Nephron (organoid): ENCODE data around the gene SLC6A20.
A peak's percentile ranks its signal among the peaks of the same experiment; 100 is the strongest.

ENCODE experiments used
- H3K27ac Mint-ChIP-seq, 3 experiments: 2 replicates each; pipeline ENCODE4 v1.8.0; 2020; ENCODE audit warnings: mixed read lengths in 3 of 3, mild to moderate bottlenecking in 2 of 3, moderate library complexity in 1 of 3
- H3K27me3 Mint-ChIP-seq: 2 replicates; pipeline ENCODE4 v1.8.0; 2021; ENCODE audit warnings: low read depth, mild to moderate bottlenecking, moderate library complexity, mixed read lengths
- H3K36me3 Mint-ChIP-seq: 2 replicates; pipeline ENCODE4 v1.8.0; 2020; ENCODE audit warnings: low read depth, mixed read lengths
- H3K4me1 Mint-ChIP-seq: 2 replicates; pipeline ENCODE4 v1.8.0; 2020; ENCODE audit warnings: mixed read lengths
- H3K4me3 Mint-ChIP-seq, 3 experiments: 2 replicates each; pipeline ENCODE4 v1.8.0; 2020; ENCODE audit warnings: mild to moderate bottlenecking in 3 of 3, mixed read lengths in 3 of 3, moderate library complexity in 2 of 3
- H3K9me3 Mint-ChIP-seq: 2 replicates; pipeline ENCODE4 v1.8.0; 2020; ENCODE audit warnings: mixed read lengths
- TF ChIP-seq, protein P1 (sequence below), 3 experiments: fragments of 200-600 bp; sonication (generic); IDR thresholded peaks; one replicate each; pipeline ENCODE4 v1.5.0; 2021; ENCODE audit warnings: antibody characterized with exemption in 3 of 3; ENCODE audit not compliant: unreplicated experiment in 3 of 3

The SLC6A20 gene, protein sequence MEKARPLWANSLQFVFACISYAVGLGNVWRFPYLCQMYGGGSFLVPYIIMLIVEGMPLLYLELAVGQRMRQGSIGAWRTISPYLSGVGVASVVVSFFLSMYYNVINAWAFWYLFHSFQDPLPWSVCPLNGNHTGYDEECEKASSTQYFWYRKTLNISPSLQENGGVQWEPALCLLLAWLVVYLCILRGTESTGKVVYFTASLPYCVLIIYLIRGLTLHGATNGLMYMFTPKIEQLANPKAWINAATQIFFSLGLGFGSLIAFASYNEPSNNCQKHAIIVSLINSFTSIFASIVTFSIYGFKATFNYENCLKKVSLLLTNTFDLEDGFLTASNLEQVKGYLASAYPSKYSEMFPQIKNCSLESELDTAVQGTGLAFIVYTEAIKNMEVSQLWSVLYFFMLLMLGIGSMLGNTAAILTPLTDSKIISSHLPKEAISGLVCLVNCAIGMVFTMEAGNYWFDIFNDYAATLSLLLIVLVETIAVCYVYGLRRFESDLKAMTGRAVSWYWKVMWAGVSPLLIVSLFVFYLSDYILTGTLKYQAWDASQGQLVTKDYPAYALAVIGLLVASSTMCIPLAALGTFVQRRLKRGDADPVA

DNA sequence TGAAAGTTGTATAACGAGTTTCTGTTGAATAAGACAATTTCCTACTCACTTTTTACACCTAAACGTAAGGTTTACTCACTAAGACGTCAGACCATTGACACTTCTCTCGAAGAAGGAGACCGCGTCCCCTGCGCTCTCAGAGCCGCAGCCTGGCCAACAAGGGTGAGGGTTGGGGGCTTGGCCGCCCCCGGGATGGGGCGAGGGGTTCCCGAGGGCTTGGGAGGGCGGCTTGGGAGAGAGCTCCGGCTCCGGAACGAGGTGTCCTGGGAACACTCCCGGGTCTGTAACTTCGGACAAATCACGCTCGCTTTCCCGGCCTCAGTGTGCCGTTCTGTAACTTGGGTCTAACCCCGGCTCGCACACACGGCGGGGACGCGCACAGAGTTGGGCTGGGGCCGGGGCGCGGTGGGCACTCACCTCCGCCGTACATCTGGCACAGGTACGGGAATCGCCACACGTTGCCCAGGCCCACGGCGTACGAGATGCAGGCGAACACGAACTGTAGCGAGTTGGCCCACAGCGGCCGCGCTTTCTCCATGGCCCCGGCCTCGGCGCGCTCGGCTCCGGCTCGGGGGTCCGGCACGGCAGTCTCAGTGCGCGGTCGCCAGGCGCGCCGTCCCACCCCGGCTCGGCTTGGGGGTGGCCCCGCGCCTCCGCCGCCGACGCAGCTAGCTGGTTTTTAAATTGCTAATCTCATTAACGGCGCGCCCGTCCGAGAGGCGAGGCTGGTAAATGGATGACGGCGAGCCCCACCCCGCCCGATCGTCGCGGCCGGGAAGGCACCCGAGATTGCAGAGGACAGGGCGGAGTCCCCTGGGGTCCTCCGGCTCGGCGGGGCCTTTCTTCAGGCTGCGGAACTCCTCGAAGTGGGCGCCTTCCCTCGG is at the start of gene SLC6A20:
Gene SLC6A20 (minus strand): TSS at position 655 of the 884 bp plus-strand sequence. CDS start 117 bp downstream, at position 538.
- TF ChIP-seq, protein P1, sequence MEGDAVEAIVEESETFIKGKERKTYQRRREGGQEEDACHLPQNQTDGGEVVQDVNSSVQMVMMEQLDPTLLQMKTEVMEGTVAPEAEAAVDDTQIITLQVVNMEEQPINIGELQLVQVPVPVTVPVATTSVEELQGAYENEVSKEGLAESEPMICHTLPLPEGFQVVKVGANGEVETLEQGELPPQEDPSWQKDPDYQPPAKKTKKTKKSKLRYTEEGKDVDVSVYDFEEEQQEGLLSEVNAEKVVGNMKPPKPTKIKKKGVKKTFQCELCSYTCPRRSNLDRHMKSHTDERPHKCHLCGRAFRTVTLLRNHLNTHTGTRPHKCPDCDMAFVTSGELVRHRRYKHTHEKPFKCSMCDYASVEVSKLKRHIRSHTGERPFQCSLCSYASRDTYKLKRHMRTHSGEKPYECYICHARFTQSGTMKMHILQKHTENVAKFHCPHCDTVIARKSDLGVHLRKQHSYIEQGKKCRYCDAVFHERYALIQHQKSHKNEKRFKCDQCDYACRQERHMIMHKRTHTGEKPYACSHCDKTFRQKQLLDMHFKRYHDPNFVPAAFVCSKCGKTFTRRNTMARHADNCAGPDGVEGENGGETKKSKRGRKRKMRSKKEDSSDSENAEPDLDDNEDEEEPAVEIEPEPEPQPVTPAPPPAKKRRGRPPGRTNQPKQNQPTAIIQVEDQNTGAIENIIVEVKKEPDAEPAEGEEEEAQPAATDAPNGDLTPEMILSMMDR (IDR thresholded peaks at IDR 0.05; ENCODE audit: unreplicated experiment in 3 of 3): no peak
- H3K27me3 Mint-ChIP-seq: peaks cover 93% of the 10 kb centered on the region
- no peaks in the 10 kb centered on the region for H3K9me3 Mint-ChIP-seq
- H3K4me3 Mint-ChIP-seq: peak within 1 kb of the TSS; percentile 69 to 82 (median 75)
- H3K36me3 Mint-ChIP-seq: no peaks in the 10 kb centered on the region
- peaks cover 5% of the 10 kb centered on the region for H3K4me1 Mint-ChIP-seq
- no peak within 1 kb of the TSS for H3K27ac Mint-ChIP-seq

DNA sequence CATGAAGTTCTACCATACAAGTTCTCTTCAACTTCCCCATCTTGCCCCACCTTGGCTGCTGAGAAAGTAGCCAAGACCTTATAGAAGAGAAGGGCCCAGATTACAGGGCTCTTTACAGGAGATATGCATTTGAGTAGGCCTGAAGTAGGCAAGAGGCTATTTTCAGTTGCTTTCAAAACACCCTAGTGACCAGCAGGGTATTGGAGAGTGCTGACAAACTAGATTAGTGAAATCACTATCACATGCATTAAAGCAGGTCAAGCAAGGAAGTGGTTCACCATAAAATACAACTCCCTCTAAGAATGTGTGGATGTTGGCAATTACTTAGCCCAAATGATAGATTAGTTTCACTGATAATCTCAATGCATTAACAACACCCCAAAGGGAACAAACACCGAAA is 48.3 kb upstream of the SLC6A20 start:
- no peak overlapping the region for H3K4me3 Mint-ChIP-seq
- H3K27me3 Mint-ChIP-seq: peaks cover 45% of the 10 kb centered on the region
- H3K36me3 Mint-ChIP-seq: no peaks in the 10 kb centered on the region
- TF ChIP-seq, protein P1 (IDR thresholded peaks at IDR 0.05; ENCODE audit: unreplicated experiment in 3 of 3): no peak
- no peak overlapping the region for H3K27ac Mint-ChIP-seq
- no peaks in the 10 kb centered on the region for H3K9me3 Mint-ChIP-seq
- H3K4me1 Mint-ChIP-seq: peaks cover 9% of the 10 kb centered on the region

GRCh38 chr3:45842851-45843625 is 46.7 kb upstream of the SLC6A20 start:
- Mint-ChIP-seq H3K4me1 (peaks cover 9% of the 10 kb centered on the region), H3K4me3 (peak overlapping the region; percentile 96 to 97 (median 96)), H3K27me3 (peaks cover 33% of the 10 kb centered on the region), H3K9me3 (no peaks in the 10 kb centered on the region), H3K36me3 (no peaks in the 10 kb centered on the region), H3K27ac (no peak overlapping the region)
- TF ChIP-seq, protein P1 (IDR thresholded peaks at IDR 0.05; ENCODE audit: unreplicated experiment in 3 of 3): no peak

DNA sequence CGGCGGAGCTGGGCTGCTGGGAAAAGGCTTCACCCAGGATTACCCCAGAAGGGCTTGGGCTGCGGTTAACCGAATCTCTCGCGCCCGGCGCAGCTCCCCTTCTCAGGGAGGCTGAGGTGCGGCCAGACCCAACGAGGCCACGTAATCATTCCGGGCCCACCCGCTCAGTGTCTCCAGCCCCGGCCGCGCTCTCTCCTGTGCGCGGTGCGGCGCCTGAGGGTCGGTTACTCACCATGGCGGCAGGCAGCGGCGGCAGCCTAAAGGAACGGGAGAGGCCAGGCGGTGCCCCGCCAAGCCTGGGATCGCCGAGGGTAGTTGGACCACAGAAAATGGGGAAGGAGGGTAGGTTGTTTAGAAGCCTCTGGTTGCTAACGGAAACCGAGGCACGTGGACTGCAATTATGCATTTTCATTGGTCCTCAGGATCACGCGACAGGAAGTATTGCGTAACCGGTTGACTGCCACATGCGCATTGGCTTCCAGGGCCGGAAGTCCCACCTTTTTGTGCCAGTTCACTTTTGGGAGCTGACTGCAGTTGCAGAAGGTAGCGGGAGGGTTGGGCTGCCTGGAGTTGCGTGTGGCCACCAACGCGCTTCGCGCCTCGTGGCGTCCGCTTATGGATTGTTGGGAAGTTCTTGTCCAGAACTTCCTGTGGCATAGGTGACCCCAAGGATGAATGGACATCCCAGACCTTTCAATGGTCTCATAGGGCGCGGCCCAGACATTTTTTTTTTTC is 45.6 kb upstream of the SLC6A20 start, which contains the start of gene LZTFL1:
Gene LZTFL1 (minus strand): TSS at position 363 of the 735 bp plus-strand sequence. CDS start 128 bp downstream, at position 235.
- no peaks in the 10 kb centered on the region for H3K9me3 Mint-ChIP-seq
- H3K27ac Mint-ChIP-seq: peak within 1 kb of the TSS; percentile 35 to 86 (median 83)
- peaks cover 5% of the 10 kb centered on the region for H3K36me3 Mint-ChIP-seq
- TF ChIP-seq, protein P1 (IDR thresholded peaks at IDR 0.05; ENCODE audit: unreplicated experiment in 3 of 3): no peak
- peaks cover 9% of the 10 kb centered on the region for H3K4me1 Mint-ChIP-seq
- peak within 1 kb of the TSS; percentile 96 to 97 (median 96) for H3K4me3 Mint-ChIP-seq
- peaks cover 21% of the 10 kb centered on the region for H3K27me3 Mint-ChIP-seq

GRCh38 chr3:45841420-45841756 is 45.1 kb upstream of the SLC6A20 start:
- H3K4me3 Mint-ChIP-seq: peak overlapping the region; percentile 96 to 97 (median 96)
- H3K36me3 Mint-ChIP-seq: peaks cover 9% of the 10 kb centered on the region
- peaks cover 17% of the 10 kb centered on the region for H3K27me3 Mint-ChIP-seq
- TF ChIP-seq, protein P1 (IDR thresholded peaks at IDR 0.05; ENCODE audit: unreplicated experiment in 3 of 3): no peak
- peak overlapping the region; percentile 35 to 86 (median 83) for H3K27ac Mint-ChIP-seq
- no peaks in the 10 kb centered on the region for H3K9me3 Mint-ChIP-seq
- peaks cover 9% of the 10 kb centered on the region for H3K4me1 Mint-ChIP-seq
